Stimulated activated CD8-positive, alpha-beta memory T cell treated with anti-CD3 and anti-CD28 coated beads, Interleukin-4, amount 100 ng/mL, for 1 hour (primary cell): ENCODE results near the gene RPL18A.
"Not testable (repeated sequence)": the region's sequence is repeated elsewhere in the genome, so short reads cannot be mapped to it uniquely, and the experiment has no call there.

Source experiments
- DNase-seq, 2 donors: peaks; one replicate each; pipeline ENCODE4 v3.0.0-alpha.2; 2020; ENCODE audit warnings: low read depth in 2 of 2, low spot score in 1 of 2

The RPL18A gene

GRCh38 chr19:17866312-17866963 lies 6.7 kb downstream of the RPL18A start:
- DNase-seq, result no peak

- DNase-seq, result no peak
These were observed 7.3 kb downstream of the RPL18A start for GRCh38 chr19:17866964-17867486.

GRCh38 chr19:17868669-17869068 lies 9.0 kb downstream of the RPL18A start:
- no peak for DNase-seq

- no peak for DNase-seq
These were observed 9.5 kb downstream of the RPL18A start for GRCh38 chr19:17869114-17869608.

- no peak for DNase-seq
These were observed 11.5 kb downstream of the RPL18A start for GRCh38 chr19:17871032-17871877.

GRCh38 chr19:17871878-17872250 lies 12.2 kb downstream of the RPL18A start, which contains the start of gene SLC5A5:
Gene SLC5A5, plus strand, starts transcription at chr19:17871945. Its CDS starts 375 bp downstream, at chr19:17872320.
- no peak for DNase-seq

- DNase-seq, result no peak
These were observed 12.7 kb downstream of the RPL18A start for GRCh38 chr19:17872251-17873001.

GRCh38 chr19:17873786-17874757 lies 14.4 kb downstream of the RPL18A start:
- peak; percentile 34 for DNase-seq

- DNase-seq, result no peak
These were observed 15.0 kb downstream of the RPL18A start for GRCh38 chr19:17874758-17875135.

- DNase-seq, result no peak
These were observed 18.0 kb downstream of the RPL18A start for GRCh38 chr19:17877696-17878095.

GRCh38 chr19:17879466-17879865 lies 19.8 kb downstream of the RPL18A start:
- DNase-seq, result no peak

- DNase-seq, result no peak
These were observed 22.0 kb downstream of the RPL18A start for GRCh38 chr19:17881701-17882100.

- DNase-seq, result no peak
These were observed 24.1 kb downstream of the RPL18A start for GRCh38 chr19:17883627-17884410.

GRCh38 chr19:17886515-17886914 lies 26.8 kb downstream of the RPL18A start:
- DNase-seq, result no peak

- DNase-seq, result not testable (repeated sequence)
These were observed 27.5 kb downstream of the RPL18A start for GRCh38 chr19:17887221-17887620.

GRCh38 chr19:17888260-17888659 lies 28.6 kb downstream of the RPL18A start:
- DNase-seq, result no peak

- DNase-seq, result no peak
These were observed 30.0 kb downstream of the RPL18A start for GRCh38 chr19:17889609-17890214.

- DNase-seq, result no peak
These were observed 34.1 kb downstream of the RPL18A start for GRCh38 chr19:17893766-17894165.

- DNase-seq, result no peak
These were observed 43.0 kb downstream of the RPL18A start for GRCh38 chr19:17902701-17903100.
